Endothelial cell of umbilical vein (primary cell): ENCODE data around the gene OVOL2. TPM values are rescaled to one million over a fixed set of nuclear protein-coding genes. Genes with fewer than 3 reads are reported as not detected.

ENCODE experiments used
- BruUV-seq: library from RNA; stranded (reverse); fragments of 400-500 nt; replicated peaks from 2 replicates; lab custom pipeline; 2021; lab: Mats Ljungman, UMichigan
- CTCF ChIA-PET: fragments of 300-600, 350-600 bp; sonication (Branson Sonifier 250); formaldehyde crosslinking; loops from one replicate; lab custom pipeline; 2021; ENCODE audit warnings: antibody characterized with exemption, inconsistent platforms; lab: Charles Lee
- POLR2A ChIA-PET: fragments of 300-600, 350-600 bp; sonication (Branson Sonifier 250); formaldehyde crosslinking; loops from one replicate; lab custom pipeline; 2021; ENCODE audit warnings: antibody characterized with exemption, inconsistent platforms; lab: Charles Lee
- DNase-seq: peaks from one replicate; pipeline ENCODE4 v3.0.0-alpha.2; 2011; ENCODE audit warnings: low read depth, low spot score
- FAIRE-seq: peaks from 2 replicates; lab custom pipeline; 2011; peaks lifted over from hg19 to GRCh38; lab: Jason Lieb, UNC
- H2AFZ ChIP-seq: 2 replicates; pipeline ENCODE4 v1.6.0; 2012; ENCODE audit warnings: low read depth, low read length, control low read depth, inconsistent platforms
- H3K27ac ChIP-seq: 2 replicates; pipeline ENCODE4 v1.5.1; 2011; ENCODE audit warnings: low read depth, mild to moderate bottlenecking, control low read depth, low read length, moderate library complexity; ENCODE audit not compliant: insufficient read depth
- H3K27me3 ChIP-seq, 2 experiments: 2 replicates each; pipeline versions ENCODE4 v1.6.0 to v1.6.1; 2011; ENCODE audit warnings: low read length in 2 of 2, mixed read lengths in 1 of 2; ENCODE audit not compliant: control insufficient read depth in 2 of 2, insufficient read depth in 2 of 2
- H3K36me3 ChIP-seq, 2 experiments: 2 replicates in 1 of 2; 3 replicates in 1 of 2; pipeline ENCODE4 v1.5.1; 2011; ENCODE audit warnings: low read length in 2 of 2, mild to moderate bottlenecking in 1 of 2, moderate library complexity in 1 of 2; ENCODE audit not compliant: control insufficient read depth in 2 of 2, insufficient read depth in 2 of 2; ENCODE audit errors: extremely low read depth in 1 of 2
- H3K4me1 ChIP-seq: 3 replicates; pipeline ENCODE4 v1.5.1; 2011; ENCODE audit warnings: mild to moderate bottlenecking, low read length; ENCODE audit not compliant: control insufficient read depth, insufficient read depth; ENCODE audit errors: extremely low read depth
- H3K4me2 ChIP-seq: 2 replicates; pipeline ENCODE4 v1.6.1; 2011; ENCODE audit warnings: low read length, control low read depth, mixed read lengths; ENCODE audit not compliant: insufficient read depth
- H3K4me3 ChIP-seq, 3 experiments: fragments of 200-600 bp in 1 of 3; sonication (generic), shearing (Covaris generic) in 1 of 3; replicated peaks in 1 of 3; 2 replicates each; pipeline ENCODE4 v1.5.1; 2011 to 2016; ENCODE audit warnings: control low read depth in 3 of 3, low read length in 3 of 3, mild to moderate bottlenecking in 2 of 3, inconsistent platforms in 1 of 3, low read depth in 1 of 3, moderate library complexity in 1 of 3; ENCODE audit not compliant: insufficient read depth in 1 of 3
- H3K79me2 ChIP-seq: 2 replicates; pipeline ENCODE4 v1.6.0; 2012; ENCODE audit warnings: low read length, inconsistent platforms; ENCODE audit not compliant: control insufficient read depth, insufficient read depth
- H3K9ac ChIP-seq: replicated peaks from 2 replicates; pipeline ENCODE3; 2011; ENCODE audit warnings: low read length, control low read depth; ENCODE audit not compliant: insufficient read depth; ENCODE audit errors: extremely low read depth
- H3K9me1 ChIP-seq: replicated peaks from 3 replicates; pipeline ENCODE4 v1.6.0; 2011; ENCODE audit warnings: mild to moderate bottlenecking, low read length; ENCODE audit not compliant: control insufficient read depth, insufficient read depth; ENCODE audit errors: extremely low read depth
- H3K9me3 ChIP-seq: replicated peaks from 2 replicates; pipeline ENCODE4 v1.5.1; 2012; ENCODE audit warnings: low read length, inconsistent platforms; ENCODE audit not compliant: control insufficient read depth, insufficient read depth
- H4K20me1 ChIP-seq: replicated peaks from 2 replicates; pipeline ENCODE3; 2011; ENCODE audit warnings: mild to moderate bottlenecking, low read length; ENCODE audit not compliant: control insufficient read depth, insufficient read depth; ENCODE audit errors: extremely low read depth
- CTCF ChIP-seq, 2 donors: IDR thresholded peaks; 1 replicate in 1 of 2; 2 replicates in 1 of 2; pipeline ENCODE4 v1.5.1; 2011; ENCODE audit warnings: low read length in 2 of 2, mild to moderate bottlenecking in 2 of 2, moderate library complexity in 2 of 2, control low read depth in 1 of 2, inconsistent platforms in 1 of 2, low read depth in 1 of 2; ENCODE audit not compliant: insufficient read depth in 1 of 2; ENCODE audit errors: extremely low read depth in 1 of 2
- EZH2 ChIP-seq: IDR thresholded peaks from 2 replicates; pipeline ENCODE4 v1.6.1; 2012; ENCODE audit warnings: borderline replicate concordance, low read depth, mild to moderate bottlenecking, moderate library complexity, low read length, inconsistent platforms; ENCODE audit not compliant: severe bottlenecking
- FOS ChIP-seq: IDR thresholded peaks from 2 replicates; pipeline ENCODE4 v1.6.1; 2011; ENCODE audit warnings: mild to moderate bottlenecking, low read length, moderate library complexity, borderline replicate concordance; ENCODE audit not compliant: insufficient read depth
- GATA2 ChIP-seq: IDR thresholded peaks from 2 replicates; pipeline ENCODE4 v1.7.0; 2011; ENCODE audit warnings: low read depth, mild to moderate bottlenecking, moderate library complexity, mixed read lengths, low read length; ENCODE audit not compliant: insufficient read length, insufficient read depth
- JUN ChIP-seq: IDR thresholded peaks from 2 replicates; pipeline ENCODE4 v1.6.1; 2011; ENCODE audit warnings: borderline replicate concordance, low read depth; ENCODE audit not compliant: insufficient read length, insufficient read depth
- MYC ChIP-seq: IDR thresholded peaks from one replicate; pipeline ENCODE4 v1.6.1; 2011; ENCODE audit warnings: mild to moderate bottlenecking, low read depth, low read length
- POLR2A ChIP-seq: IDR thresholded peaks from 2 replicates; pipeline ENCODE4 v1.6.1; 2012; ENCODE audit warnings: low read depth, mild to moderate bottlenecking, control low read depth, low read length
- POLR2AphosphoS5 ChIP-seq: IDR thresholded peaks from 2 replicates; pipeline ENCODE4 v1.6.1; 2012; ENCODE audit warnings: low read depth, mild to moderate bottlenecking, control low read depth, low read length, moderate library complexity; ENCODE audit not compliant: insufficient read depth
- dilution Hi-C: fragments of 300-500 bp; cut with MboI; formaldehyde crosslinking; loops from one replicate; pipeline ENCODE4 v1.15.0; 2019; ENCODE audit warnings: low sequenced_read_pairs; ENCODE audit not compliant: extremely low pct_ligation_motif_present
- intact Hi-C: fragments of 100-400 bp; cut with micrococcal nuclease; formaldehyde crosslinking; loops from one replicate; pipeline ENCODE4 v1.10.0; 2022
- polyA plus RNA-seq, 4 experiments: library from polyadenylated mRNA; depleted of rRNA in 3 of 4; stranded (reverse) in 3 of 4; unstranded in 1 of 4; fragments of >200 nt; gene quantifications; 2 replicates each; pipeline versions ENCODE4 v1.2.1 to v1.2.3, GENCODE V29; 2011 to 2012; ENCODE audit warnings: missing spikeins in 1 of 4
- total RNA-seq: library from RNA; stranded (reverse); gene quantifications from 2 replicates; pipeline ENCODE4 v1.2.3, GENCODE V29; 2021
- TF ChIP-seq, protein P1 (sequence below): IDR thresholded peaks from 2 replicates; pipeline ENCODE4 v1.6.1; 2011; ENCODE audit not compliant: insufficient read depth, insufficient read length

The OVOL2 gene
- total and polyA plus RNA-seq, 2 donors (not counting 3 experiments of a cell fraction or from before 2014, with no cell fraction given): not detected

GRCh38 chr20:17992847-17993513 is 64.7 kb downstream of the OVOL2 start:
- Histone ChIP-seq H3K4me3 (no peak overlapping the region), H2AFZ (no peak overlapping the region), H3K4me2 (peak overlapping the region; percentile 62), H3K36me3 (no peaks in the 10 kb centered on the region), H3K9ac (peak overlapping the region; percentile 37), H3K9me3 (no peaks in the 10 kb centered on the region), H3K79me2 (no peaks in the 10 kb centered on the region), H3K9me1 (no peaks in the 10 kb centered on the region), H3K27ac (peak overlapping the region; percentile 67), H3K4me1 (peaks cover 16% of the 10 kb centered on the region), H3K27me3 (peaks cover 0 to 2% of the 10 kb centered on the region in 2 experiments), H4K20me1 (no peaks in the 10 kb centered on the region)
- no TSS peak for BruUV-seq
- FAIRE-seq (peak; percentile 87), DNase-seq (peak; percentile 77)
- peak; percentile 69 for TF ChIP-seq JUN
- peak; percentile 47 for TF ChIP-seq FOS
- no peak for TF ChIP-seq POLR2A
- no peak for TF ChIP-seq EZH2
- no peak for TF ChIP-seq GATA2
- no peak for TF ChIP-seq POLR2AphosphoS5
- TF ChIP-seq, protein P1, sequence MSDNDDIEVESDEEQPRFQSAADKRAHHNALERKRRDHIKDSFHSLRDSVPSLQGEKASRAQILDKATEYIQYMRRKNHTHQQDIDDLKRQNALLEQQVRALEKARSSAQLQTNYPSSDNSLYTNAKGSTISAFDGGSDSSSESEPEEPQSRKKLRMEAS: no peak
- TF ChIP-seq CTCF (IDR thresholded peaks at IDR 0.05; ENCODE audit: extremely low read depth in 1 of 2, insufficient read depth in 1 of 2, low read depth in 1 of 2, low read length in 2 of 2): no peak
- TF ChIP-seq MYC: no peak
- intact Hi-C loops: loop anchor here (1.0 to 10.0 kb wide), 3 partner anchors 24 to 458 kb away; partner anchors contain the start of genes BFSP1 and MGME1
- dilution Hi-C loops: no loop called here
- POLR2A ChIA-PET: interaction anchor here (0.7 to 1.7 kb wide), 3 partner anchors 21 to 97 kb away, joined by 5 to 8 read pairs (median 5); no protein-coding TSS in a partner anchor
- CTCF ChIA-PET: interaction anchor here (0.6 to 8.1 kb wide), 5 partner anchors 10 to 338 kb away, joined by 3 to 104 read pairs (median 4); partner anchors contain the start of genes MGME1 and SNX5
